GM21529 (cell line): ENCODE data around the gene MACROH2A1.

Source experiments
- ATAC-seq: cut with Tn5 transposase; IDR thresholded peaks from one replicate; pipeline ENCODE4 v1.9.1; 2021; ENCODE audit not compliant: unreplicated experiment

The MACROH2A1 gene

GRCh38 chr5:135357685-135358084 lies 41.3 kb downstream of the MACROH2A1 start:
- ATAC-seq = no peak

GRCh38 chr5:135356522-135357318 lies 42.3 kb downstream of the MACROH2A1 start:
- ATAC-seq = no peak

GRCh38 chr5:135355169-135355568 lies 43.9 kb downstream of the MACROH2A1 start:
- ATAC-seq = no peak

GRCh38 chr5:135353952-135354721 lies 44.9 kb downstream of the MACROH2A1 start:
- no peak for ATAC-seq

GRCh38 chr5:135350536-135350935 lies 48.5 kb downstream of the MACROH2A1 start:
- ATAC-seq = no peak

- no peak for ATAC-seq
Observed at GRCh38 chr5:135349886-135350285, 49.1 kb downstream of the MACROH2A1 start.

- ATAC-seq = no peak
Observed at GRCh38 chr5:135349451-135349850, 49.6 kb downstream of the MACROH2A1 start.

- ATAC-seq = no peak
Observed at GRCh38 chr5:135348918-135349317, 50.1 kb downstream of the MACROH2A1 start.

- ATAC-seq = no peak
Observed at GRCh38 chr5:135347392-135347791, 51.6 kb downstream of the MACROH2A1 start.

- no peak for ATAC-seq
Observed at GRCh38 chr5:135345956-135346731, 52.9 kb downstream of the MACROH2A1 start.

GRCh38 chr5:135344349-135344748 lies 54.7 kb downstream of the MACROH2A1 start:
- no peak for ATAC-seq

GRCh38 chr5:135343413-135343812 lies 55.6 kb downstream of the MACROH2A1 start:
- no peak for ATAC-seq

GRCh38 chr5:135342551-135342875 lies 56.5 kb downstream of the MACROH2A1 start:
- no peak for ATAC-seq

GRCh38 chr5:135341696-135342550 lies 57.1 kb downstream of the MACROH2A1 start:
- no peak for ATAC-seq

- no peak for ATAC-seq
Observed at GRCh38 chr5:135341016-135341666, 57.9 kb downstream of the MACROH2A1 start.

- ATAC-seq = no peak
Observed at GRCh38 chr5:135340568-135340967, 58.5 kb downstream of the MACROH2A1 start.

GRCh38 chr5:135339623-135340022 lies 59.4 kb downstream of the MACROH2A1 start:
- ATAC-seq = no peak

GRCh38 chr5:135339189-135339588 lies 59.8 kb downstream of the MACROH2A1 start:
- no peak for ATAC-seq

GRCh38 chr5:135337064-135337463 lies 62.0 kb downstream of the MACROH2A1 start:
- ATAC-seq = no peak
